H1 (cell line): Measurements from ENCODE around the gene PRPF6. TPM values are rescaled to one million over a fixed set of nuclear protein-coding genes. Genes with fewer than 3 reads are reported as not detected.

Source experiments
- CTCF ChIA-PET: fragments of 300-600 bp; sonication (Branson Sonifier 250); formaldehyde crosslinking; loops from one replicate; lab custom pipeline; 2021; ENCODE audit not compliant: partially characterized antibody; lab: Charles Lee
- POLR2A ChIA-PET: fragments of 300-600 bp; sonication (Branson Sonifier 250); formaldehyde crosslinking; loops from one replicate; lab custom pipeline; 2021; ENCODE audit warnings: inconsistent platforms; ENCODE audit not compliant: partially characterized antibody; lab: Charles Lee
- DNase-seq, 2 experiments: peaks; one replicate each; pipeline versions ENCODE4 v3.0.0 to v3.0.0-alpha.2; 2010 to 2022; ENCODE audit warnings: low spot score in 2 of 2, low read depth in 1 of 2, mixed read lengths in 1 of 2
- FAIRE-seq: peaks from 2 replicates; lab custom pipeline; 2011; peaks lifted over from hg19 to GRCh38; lab: Jason Lieb, UNC
- H2AFZ ChIP-seq: 2 replicates; pipeline ENCODE4 v1.8.1; 2012; ENCODE audit warnings: low read length, inconsistent platforms
- H2AK5ac ChIP-seq: 2 replicates; pipeline ENCODE4 v1.6.1; 2013; ENCODE audit warnings: low read depth, low read length
- H2BK120ac ChIP-seq: replicated peaks from 2 replicates; pipeline ENCODE3; 2013; ENCODE audit warnings: low read depth, low read length, inconsistent platforms
- H2BK12ac ChIP-seq: 2 replicates; pipeline ENCODE4 v1.6.1; 2013; ENCODE audit warnings: low read depth, low read length
- H2BK15ac ChIP-seq: 2 replicates; pipeline ENCODE4 v1.6.1; 2013; ENCODE audit warnings: low read length
- H2BK20ac ChIP-seq: 2 replicates; pipeline ENCODE4 v1.6.1; 2013; ENCODE audit warnings: low read length
- H2BK5ac ChIP-seq: 2 replicates; pipeline ENCODE4 v1.6.1; 2013; ENCODE audit warnings: low read depth, low read length
- H3K14ac ChIP-seq: 2 replicates; pipeline ENCODE4 v1.6.1; 2013; ENCODE audit warnings: inconsistent platforms; ENCODE audit not compliant: insufficient read length
- H3K18ac ChIP-seq: 2 replicates; pipeline ENCODE4 v1.6.1; 2013; ENCODE audit warnings: low read length; ENCODE audit errors: extremely low read depth
- H3K23ac ChIP-seq: 2 replicates; pipeline ENCODE4 v1.6.1; 2013; ENCODE audit warnings: inconsistent platforms; ENCODE audit not compliant: insufficient read length
- H3K23me2 ChIP-seq: 2 replicates; pipeline ENCODE4 v1.6.1; 2013; ENCODE audit warnings: low read depth, low read length
- H3K27ac ChIP-seq: 2 replicates; pipeline ENCODE4 v1.6.1; 2011; ENCODE audit warnings: low read depth, low read length, inconsistent platforms
- H3K27me3 ChIP-seq, 4 experiments: replicated peaks in 1 of 4; 1 replicate in 1 of 4; 2 replicates in 3 of 4; pipeline versions ENCODE4 v1.6.1 to v1.8.1; 2011 to 2013; ENCODE audit warnings: low read length in 3 of 4, mild to moderate bottlenecking in 3 of 4, inconsistent platforms in 2 of 4, mixed read lengths in 2 of 4, moderate library complexity in 1 of 4; ENCODE audit not compliant: control insufficient read depth in 3 of 4, insufficient read depth in 3 of 4; ENCODE audit errors: extremely low read depth in 1 of 4
- H3K36me3 ChIP-seq, 4 experiments: 2 replicates each; pipeline versions ENCODE4 v1.6.1 to v1.8.1; 2011 to 2013; ENCODE audit warnings: mild to moderate bottlenecking in 4 of 4, low read length in 3 of 4, moderate library complexity in 2 of 4, control low read depth in 1 of 4, inconsistent platforms in 1 of 4; ENCODE audit not compliant: insufficient read depth in 4 of 4, control insufficient read depth in 2 of 4
- H3K4ac ChIP-seq: replicated peaks from 2 replicates; pipeline ENCODE3; 2013; ENCODE audit warnings: low read length, low read depth, mixed read lengths, inconsistent platforms; ENCODE audit not compliant: insufficient read length
- H3K4me1 ChIP-seq, 4 experiments: replicated peaks in 1 of 4; 1 replicate in 1 of 4; 2 replicates in 3 of 4; pipeline versions ENCODE4 v1.6.1 to v1.8.1; 2011 to 2013; ENCODE audit warnings: low read length in 3 of 4, inconsistent platforms in 2 of 4, mixed read lengths in 1 of 4; ENCODE audit not compliant: insufficient read depth in 4 of 4, control insufficient read depth in 3 of 4
- H3K4me2 ChIP-seq, 2 experiments: 2 replicates each; pipeline versions ENCODE4 v1.6.1 to v1.8.1; 2011 to 2013; ENCODE audit warnings: low read depth in 2 of 2, low read length in 2 of 2, control low read depth in 1 of 2, inconsistent platforms in 1 of 2, mild to moderate bottlenecking in 1 of 2; ENCODE audit not compliant: insufficient read depth in 1 of 2
- H3K4me3 ChIP-seq, 4 experiments: fragments of 200-600, 300-600 bp in 1 of 4; sonication (generic), shearing (Covaris generic), sonication (Bioruptor Twin) in 1 of 4; 2 replicates each; pipeline versions ENCODE4 v1.5.1 to v1.8.1; 2011 to 2016; ENCODE audit warnings: low read length in 4 of 4, low read depth in 3 of 4, control low read depth in 2 of 4, inconsistent platforms in 2 of 4, mild to moderate bottlenecking in 2 of 4, mixed read lengths in 1 of 4, moderate library complexity in 1 of 4; ENCODE audit not compliant: insufficient read depth in 2 of 4; ENCODE audit errors: extremely low read depth in 1 of 4
- H3K56ac ChIP-seq: replicated peaks from 2 replicates; pipeline ENCODE3; 2013; ENCODE audit warnings: low read depth, mild to moderate bottlenecking, mixed read lengths, low read length, inconsistent platforms; ENCODE audit not compliant: insufficient read length
- H3K79me1 ChIP-seq: 2 replicates; pipeline ENCODE4 v1.6.1; 2013; ENCODE audit warnings: low read depth, low read length, control low read depth
- H3K79me2 ChIP-seq, 2 experiments: 2 replicates each; pipeline versions ENCODE4 v1.6.1 to v1.8.1; 2012 to 2013; ENCODE audit warnings: low read length in 2 of 2, mild to moderate bottlenecking in 2 of 2, inconsistent platforms in 1 of 2; ENCODE audit not compliant: insufficient read depth in 2 of 2, control insufficient read depth in 1 of 2
- H3K9ac ChIP-seq, 4 experiments: replicated peaks in 1 of 4; 1 replicate in 1 of 4; 2 replicates in 3 of 4; pipeline versions ENCODE4 v1.6.1 to v1.8.1; 2011 to 2013; ENCODE audit warnings: low read depth in 3 of 4, low read length in 3 of 4, control low read depth in 2 of 4, mild to moderate bottlenecking in 2 of 4, moderate library complexity in 2 of 4, inconsistent platforms in 1 of 4; ENCODE audit errors: extremely low read depth in 1 of 4
- H3K9me3 ChIP-seq, 2 experiments: 2 replicates each; pipeline versions ENCODE4 v1.6.1 to v1.8.1; 2012 to 2013; ENCODE audit warnings: mild to moderate bottlenecking in 2 of 2, moderate library complexity in 2 of 2, control low read depth in 1 of 2, inconsistent platforms in 1 of 2, low read depth in 1 of 2, low read length in 1 of 2, mixed read lengths in 1 of 2; ENCODE audit not compliant: insufficient read depth in 2 of 2
- H4K20me1 ChIP-seq, 2 experiments: replicated peaks in 1 of 2; 2 replicates each; pipeline versions ENCODE3 to v1.8.1; 2011 to 2013; ENCODE audit warnings: inconsistent platforms in 2 of 2, low read length in 2 of 2, mild to moderate bottlenecking in 1 of 2; ENCODE audit not compliant: insufficient read depth in 2 of 2, control insufficient read depth in 1 of 2
- H4K5ac ChIP-seq: 2 replicates; pipeline ENCODE4 v1.6.1; 2013; ENCODE audit warnings: low read length, low read depth, mixed read lengths, inconsistent platforms; ENCODE audit not compliant: insufficient read length
- H4K8ac ChIP-seq: 2 replicates; pipeline ENCODE4 v1.8.0; 2013; ENCODE audit warnings: mild to moderate bottlenecking, moderate library complexity, low read length, inconsistent platforms; ENCODE audit not compliant: insufficient read depth; ENCODE audit errors: extremely low read depth
- H4K91ac ChIP-seq: replicated peaks from 2 replicates; pipeline ENCODE3; 2013; ENCODE audit warnings: low read length, mixed read lengths, inconsistent platforms; ENCODE audit not compliant: insufficient read length
- CBX5 ChIP-seq: fragments of 300-800, 300-1000 bp; sonication (generic); IDR thresholded peaks from 2 replicates; pipeline ENCODE4 v1.7.1; 2016; ENCODE audit warnings: antibody characterized with exemption, low read length, low read depth
- EZH2 ChIP-seq: fragments of 200-600 bp; sonication (generic); IDR thresholded peaks from 2 replicates; pipeline ENCODE4 v1.7.1; 2012; ENCODE audit warnings: low read depth, mild to moderate bottlenecking, moderate library complexity, low read length, inconsistent platforms; ENCODE audit not compliant: severe bottlenecking
- PHF8 ChIP-seq: fragments of 200-600 bp; sonication (generic); conservative IDR thresholded peaks from 2 replicates; pipeline ENCODE4 v1.7.1; 2012; ENCODE audit warnings: low read depth, mild to moderate bottlenecking, inconsistent platforms, low read length, moderate library complexity
- RAD21 ChIP-seq, 2 experiments: IDR thresholded peaks in 1 of 2; conservative IDR thresholded peaks in 1 of 2; 2 replicates each; pipeline ENCODE4 v1.6.1; 2011; ENCODE audit warnings: low read depth in 2 of 2, low read length in 2 of 2, improper control_type of control experiment in 1 of 2, inconsistent platforms in 1 of 2, mild to moderate bottlenecking in 1 of 2, moderate library complexity in 1 of 2
- SP4 ChIP-seq: IDR thresholded peaks from 2 replicates; pipeline ENCODE4 v1.6.1; 2012; ENCODE audit warnings: low read length, inconsistent platforms
- WGBS, 2 experiments: shearing (Covaris generic) in 1 of 2; methylation state at CpG; one replicate each; pipeline versions ENCODE4 v1.1.6 to v1.1.7; 2013 to 2015; ENCODE audit warnings: low lambda C conversion rate in 2 of 2, mixed read lengths in 2 of 2, inconsistent platforms in 1 of 2, low coverage in 1 of 2, missing lambda C conversion rate in 1 of 2; ENCODE audit not compliant: insufficient replicate concordance in 2 of 2, insufficient coverage in 1 of 2, insufficient read length in 1 of 2; ENCODE audit errors: extremely low coverage in 1 of 2, missing lambda C conversion rate in 1 of 2; 5-methylcytosine and 5-hydroxymethylcytosine counted together
- polyA plus RNA-seq, 7 experiments: library from polyadenylated mRNA; depleted of rRNA in 3 of 7; stranded (reverse) in 5 of 7; unstranded in 2 of 7; fragments of >200 nt in 5 of 7; fragments of 200-250 nt in 2 of 7; gene quantifications; 1 replicate in 5 of 7; 2 replicates in 1 of 7; 4 replicates in 1 of 7; pipeline versions ENCODE4 v1.2.1 to v1.2.3, GENCODE V29; 2011 to 2013; ENCODE audit warnings: missing spikeins in 2 of 7, mixed read lengths in 2 of 7
- total RNA-seq: library from RNA; stranded (reverse); fragmentation: NEBNext Ultra II Directional; extraction: Animal tissue kit (Norgen Biotek cat#: 25700); gene quantifications from 2 replicates; pipeline ENCODE4 v1.2.1, GENCODE V29; 2021

Gene PRPF6
- total and polyA plus RNA-seq, 2 of the 8 experiments (the other 6 are each of a cell fraction or from before 2014, with no cell fraction given): 27.9 to 76.9 TPM

DNA sequence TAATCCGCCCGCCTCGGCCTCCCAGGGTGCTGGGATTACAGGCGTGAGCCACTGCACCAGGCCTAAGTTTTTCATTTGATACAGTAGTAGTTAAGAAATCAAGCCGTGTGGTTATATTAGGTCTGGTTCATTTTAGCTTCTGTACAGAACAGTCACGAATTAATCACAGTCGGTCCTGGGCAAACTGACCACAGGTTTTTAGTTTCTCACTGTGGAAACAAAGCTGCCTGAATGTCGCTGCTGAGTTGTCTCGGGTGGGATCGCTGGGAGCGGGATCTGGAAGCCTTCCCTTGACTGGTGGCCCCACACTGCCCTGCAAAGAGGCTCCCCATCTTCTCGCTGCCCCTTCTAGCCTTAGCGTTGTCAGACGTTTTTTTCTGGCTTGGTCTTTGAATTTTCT, 43.3 kb upstream of the PRPF6 start:
- Histone ChIP-seq H3K18ac (no peak overlapping the region), H3K4me2 (no peak overlapping the region; a peak in 1 of 4 replicates), H3K36me3 (peaks cover 0 to 5% (median 0%) of the 10 kb centered on the region in 4 experiments; a peak in 2 of 8 replicates), H3K56ac (no peak overlapping the region), H3K9me3 (no peaks in the 10 kb centered on the region), H3K14ac (no peak overlapping the region), H4K5ac (no peak overlapping the region), H3K9ac (no peak overlapping the region), H2AFZ (no peak overlapping the region), H2BK15ac (no peak overlapping the region), H3K79me1 (0 out of 2 replicates have a peak, but pooled peaks cover 2% of the 10 kb centered on the region), H4K20me1 (peaks cover 4 to 21% of the 10 kb centered on the region in 2 experiments), H3K4me1 (peaks cover 0 to 18% (median 9%) of the 10 kb centered on the region in 4 experiments; a peak in 6 of 7 replicates), H3K23ac (no peak overlapping the region), H3K4me3 (no peak overlapping the region), H3K79me2 (no peaks in the 10 kb centered on the region), H2BK20ac (no peak overlapping the region), H3K27ac (no peak overlapping the region), H3K27me3 (no peaks in the 10 kb centered on the region), H4K91ac (no peak overlapping the region), H2BK12ac (no peak overlapping the region), H3K4ac (no peak overlapping the region), H2AK5ac (no peak overlapping the region), H2BK120ac (no peak overlapping the region), H4K8ac (no peak overlapping the region; the same call in 1 of the 2 replicates), H2BK5ac (no peak overlapping the region), H3K23me2 (peaks cover 12% of the 10 kb centered on the region)
- FAIRE-seq (no peak), DNase-seq (no peak)
- ChIA-PET CTCF (interaction anchor here (0.8 to 7.7 kb wide), 3 partner anchors 14 to 36 kb away, joined by 3 to 58 read pairs (median 57); no protein-coding TSS in a partner anchor), POLR2A (interaction anchor here (0.7 to 7.8 kb wide), 2 partner anchors 9 to 18 kb away, joined by 4 to 68 read pairs; partner anchors contain the start of gene UCKL1)
- WGBS, 2 experiments: 89% methylated on average over 14 of the region's 14 CpGs; no CpG with 5 or more reads in 1 of the 2 experiments
- TF ChIP-seq RAD21 (IDR thresholded peaks at IDR 0.05 in 1 of 2, conservative IDR thresholded peaks at IDR 0.05 in 1 of 2; ENCODE audit: low read depth in 2 of 2, low read length in 2 of 2) (no peak), CBX5 (no peak), EZH2 (no peak), PHF8 (no peak), SP4 (no peak)
